HG02588 (cell line): ENCODE results near the gene OMP.

Experiments used
- ATAC-seq: cut with Tn5 transposase; IDR thresholded peaks from one replicate; pipeline ENCODE4 v1.9.1; 2021; ENCODE audit warnings: mild to moderate bottlenecking, moderate library complexity; ENCODE audit not compliant: unreplicated experiment

The OMP gene

GRCh38 chr11:77101043-77101537 is 1.6 kb upstream of the OMP start:
- no peak for ATAC-seq

- no peak for ATAC-seq
These were observed 679 bp downstream of the OMP start for GRCh38 chr11:77103319-77103718.

- ATAC-seq, result no peak
These were observed 2.1 kb downstream of the OMP start for GRCh38 chr11:77104727-77105126.

- no peak for ATAC-seq
These were observed 3.7 kb downstream of the OMP start for GRCh38 chr11:77106321-77106720.

- no peak for ATAC-seq
These were observed 4.1 kb downstream of the OMP start for GRCh38 chr11:77106759-77107158.

GRCh38 chr11:77107950-77108349 is 5.3 kb downstream of the OMP start:
- ATAC-seq, result no peak

- ATAC-seq, result no peak
These were observed 5.8 kb downstream of the OMP start for GRCh38 chr11:77108436-77108835.

- ATAC-seq, result no peak
These were observed 6.8 kb downstream of the OMP start for GRCh38 chr11:77109236-77110019.

GRCh38 chr11:77110836-77111235 is 8.2 kb downstream of the OMP start:
- no peak for ATAC-seq

- no peak for ATAC-seq
These were observed 8.6 kb downstream of the OMP start for GRCh38 chr11:77111277-77111676.

GRCh38 chr11:77111946-77112345 is 9.3 kb downstream of the OMP start:
- ATAC-seq, result no peak

GRCh38 chr11:77112641-77113381 is 10.2 kb downstream of the OMP start:
- ATAC-seq, result no peak

GRCh38 chr11:77113382-77114088 is 10.9 kb downstream of the OMP start:
- ATAC-seq, result no peak

- no peak for ATAC-seq
These were observed 11.4 kb downstream of the OMP start for GRCh38 chr11:77114089-77114463.

- ATAC-seq, result no peak
These were observed 12.6 kb downstream of the OMP start for GRCh38 chr11:77115181-77115611.

GRCh38 chr11:77115956-77116355 is 13.3 kb downstream of the OMP start:
- no peak for ATAC-seq

- no peak for ATAC-seq
These were observed 14.9 kb downstream of the OMP start for GRCh38 chr11:77117492-77117891.

- no peak for ATAC-seq
These were observed 15.4 kb downstream of the OMP start for GRCh38 chr11:77118086-77118485.

GRCh38 chr11:77118971-77119370 is 16.3 kb downstream of the OMP start:
- ATAC-seq, result no peak

GRCh38 chr11:77119531-77119936 is 16.9 kb downstream of the OMP start:
- no peak for ATAC-seq

- ATAC-seq, result no peak
These were observed 17.9 kb downstream of the OMP start for GRCh38 chr11:77120571-77120970.
